SKM-1 (cell line): Measurements from ENCODE around the gene FASN.
"Not testable (repeated sequence)": the region's sequence is repeated elsewhere in the genome, so short reads cannot be mapped to it uniquely, and the experiment has no call there.

ENCODE experiments used
- DNase-seq: peaks from one replicate; lab custom pipeline; 2025; ENCODE audit not compliant: unreplicated experiment; lab: John Stamatoyannopoulos, UW

Gene FASN

GRCh38 chr17:82047914-82048570, 50.0 kb downstream of the FASN start:
- DNase-seq: no peak

- no peak for DNase-seq
Observed at GRCh38 chr17:82047379-82047778, 50.7 kb downstream of the FASN start.

- DNase-seq: no peak
Observed at GRCh38 chr17:82046903-82047302, 51.1 kb downstream of the FASN start.

GRCh38 chr17:82045936-82046484, 52.0 kb downstream of the FASN start:
- DNase-seq: no peak

- no peak for DNase-seq
Observed at GRCh38 chr17:82043507-82043906, 54.5 kb downstream of the FASN start.

GRCh38 chr17:82042649-82043048, 55.4 kb downstream of the FASN start:
- no peak for DNase-seq

- DNase-seq: no peak
Observed at GRCh38 chr17:82041144-82041814, 56.8 kb downstream of the FASN start.

- no peak for DNase-seq
Observed at GRCh38 chr17:82039695-82040299, 58.2 kb downstream of the FASN start.

- not testable (repeated sequence) for DNase-seq
Observed at GRCh38 chr17:82038796-82039409, 59.1 kb downstream of the FASN start.

- no peak for DNase-seq
Observed at GRCh38 chr17:82037889-82038195, 60.2 kb downstream of the FASN start.

- DNase-seq: peak; percentile 85
Observed at GRCh38 chr17:82037092-82037888, 60.7 kb downstream of the FASN start, which contains the start of gene DCXR. DCXR (minus strand) TSS chr17:82037697; CDS start chr17:82037682, 15 bp downstream.

- no peak for DNase-seq
Observed at GRCh38 chr17:82036634-82037091, 61.4 kb downstream of the FASN start.

GRCh38 chr17:82035956-82036633, 61.9 kb downstream of the FASN start:
- DNase-seq: no peak

GRCh38 chr17:82035488-82035887, 62.5 kb downstream of the FASN start:
- no peak for DNase-seq

GRCh38 chr17:82034371-82035011, 63.5 kb downstream of the FASN start:
- no peak for DNase-seq

- no peak for DNase-seq
Observed at GRCh38 chr17:82033359-82034085, 64.5 kb downstream of the FASN start.

GRCh38 chr17:82031885-82032627, 66.0 kb downstream of the FASN start:
- DNase-seq: no peak

GRCh38 chr17:82031303-82031884, 66.6 kb downstream of the FASN start, which contains the start of gene RAC3:
RAC3 (plus strand) TSS chr17:82031678; CDS start chr17:82031762, 84 bp downstream.
- no peak for DNase-seq
